Measurements from ENCODE around the gene TSPAN4. TPM values are rescaled to one million over a fixed set of nuclear protein-coding genes. Genes with fewer than 3 reads are reported as not detected.

Gene TSPAN4
- total and polyA plus RNA-seq, 9 of the 15 experiments (the other 6 are each of a cell fraction or from before 2014, with no cell fraction given), result 0.07 to 31.0 (median 15.7) TPM

DNA sequence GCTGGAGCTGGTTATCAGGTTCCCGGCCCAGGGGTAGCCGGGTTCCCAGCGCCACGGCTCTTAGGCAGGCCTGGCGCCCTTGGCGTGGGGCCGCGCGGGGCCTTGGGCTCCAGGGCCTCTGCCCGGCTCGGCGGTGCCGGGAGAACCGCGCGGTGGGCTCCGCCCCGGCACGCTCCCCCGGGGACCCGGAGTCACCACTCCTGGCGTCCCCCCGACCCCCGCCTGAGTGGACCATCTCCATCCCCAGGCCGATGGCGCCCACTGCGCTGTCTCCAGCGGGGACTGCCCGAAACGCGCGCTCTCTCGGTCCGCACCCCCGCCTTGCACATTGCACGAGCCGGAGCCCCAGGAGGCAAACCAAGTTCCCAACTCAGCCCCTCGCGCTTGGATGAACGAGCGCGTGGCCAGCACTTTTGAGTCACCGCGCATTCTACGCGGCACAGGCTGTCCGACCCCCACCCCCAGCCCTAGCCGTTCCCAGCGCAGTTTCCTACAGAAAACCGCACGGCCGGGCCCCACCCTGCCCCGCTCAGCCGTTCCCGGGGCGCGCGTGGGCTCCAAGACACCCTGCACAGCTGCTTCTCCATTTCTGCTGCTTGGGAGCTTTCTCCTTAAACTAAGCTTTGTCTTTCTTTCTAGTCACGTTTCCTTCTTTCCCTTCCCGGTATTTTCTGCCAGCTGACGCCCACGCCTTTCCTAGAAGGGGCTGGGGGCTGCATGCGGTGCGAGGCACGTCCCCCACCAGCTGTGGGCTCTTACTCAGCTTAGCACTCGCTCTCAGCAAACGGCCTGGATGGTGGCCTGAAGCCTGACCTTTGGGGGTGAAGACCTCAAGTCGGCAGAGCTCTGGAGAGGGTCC, 68.6 kb downstream of the TSPAN4 start (continued):
- TF ChIP-seq, protein P1, sequence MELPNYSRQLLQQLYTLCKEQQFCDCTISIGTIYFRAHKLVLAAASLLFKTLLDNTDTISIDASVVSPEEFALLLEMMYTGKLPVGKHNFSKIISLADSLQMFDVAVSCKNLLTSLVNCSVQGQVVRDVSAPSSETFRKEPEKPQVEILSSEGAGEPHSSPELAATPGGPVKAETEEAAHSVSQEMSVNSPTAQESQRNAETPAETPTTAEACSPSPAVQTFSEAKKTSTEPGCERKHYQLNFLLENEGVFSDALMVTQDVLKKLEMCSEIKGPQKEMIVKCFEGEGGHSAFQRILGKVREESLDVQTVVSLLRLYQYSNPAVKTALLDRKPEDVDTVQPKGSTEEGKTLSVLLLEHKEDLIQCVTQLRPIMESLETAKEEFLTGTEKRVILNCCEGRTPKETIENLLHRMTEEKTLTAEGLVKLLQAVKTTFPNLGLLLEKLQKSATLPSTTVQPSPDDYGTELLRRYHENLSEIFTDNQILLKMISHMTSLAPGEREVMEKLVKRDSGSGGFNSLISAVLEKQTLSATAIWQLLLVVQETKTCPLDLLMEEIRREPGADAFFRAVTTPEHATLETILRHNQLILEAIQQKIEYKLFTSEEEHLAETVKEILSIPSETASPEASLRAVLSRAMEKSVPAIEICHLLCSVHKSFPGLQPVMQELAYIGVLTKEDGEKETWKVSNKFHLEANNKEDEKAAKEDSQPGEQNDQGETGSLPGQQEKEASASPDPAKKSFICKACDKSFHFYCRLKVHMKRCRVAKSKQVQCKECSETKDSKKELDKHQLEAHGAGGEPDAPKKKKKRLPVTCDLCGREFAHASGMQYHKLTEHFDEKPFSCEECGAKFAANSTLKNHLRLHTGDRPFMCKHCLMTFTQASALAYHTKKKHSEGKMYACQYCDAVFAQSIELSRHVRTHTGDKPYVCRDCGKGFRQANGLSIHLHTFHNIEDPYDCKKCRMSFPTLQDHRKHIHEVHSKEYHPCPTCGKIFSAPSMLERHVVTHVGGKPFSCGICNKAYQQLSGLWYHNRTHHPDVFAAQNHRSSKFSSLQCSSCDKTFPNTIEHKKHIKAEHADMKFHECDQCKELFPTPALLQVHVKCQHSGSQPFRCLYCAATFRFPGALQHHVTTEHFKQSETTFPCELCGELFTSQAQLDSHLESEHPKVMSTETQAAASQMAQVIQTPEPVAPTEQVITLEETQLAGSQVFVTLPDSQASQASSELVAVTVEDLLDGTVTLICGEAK (IDR thresholded peaks at IDR 0.05), result 0 out of 2 replicates have a peak, but pooled peaks have one; percentile 37
- TF ChIP-seq, protein P1 (CRISPR knock-in tag; IDR thresholded peaks at IDR 0.05), result no peak
- no peak for TF ChIP-seq ARID2 (IDR thresholded peaks at IDR 0.05)
- no peak for TF ChIP-seq ZC3H11A (IDR thresholded peaks at IDR 0.05; ENCODE audit: low read depth, low read length)
- peak; percentile 75 for TF ChIP-seq HNRNPLL (IDR thresholded peaks at IDR 0.05; ENCODE audit: low read depth, low read length, poor library complexity, severe bottlenecking)
- no peak for TF ChIP-seq SLC30A9 (CRISPR knock-in tag; IDR thresholded peaks at IDR 0.05)
- TF ChIP-seq, protein P2, sequence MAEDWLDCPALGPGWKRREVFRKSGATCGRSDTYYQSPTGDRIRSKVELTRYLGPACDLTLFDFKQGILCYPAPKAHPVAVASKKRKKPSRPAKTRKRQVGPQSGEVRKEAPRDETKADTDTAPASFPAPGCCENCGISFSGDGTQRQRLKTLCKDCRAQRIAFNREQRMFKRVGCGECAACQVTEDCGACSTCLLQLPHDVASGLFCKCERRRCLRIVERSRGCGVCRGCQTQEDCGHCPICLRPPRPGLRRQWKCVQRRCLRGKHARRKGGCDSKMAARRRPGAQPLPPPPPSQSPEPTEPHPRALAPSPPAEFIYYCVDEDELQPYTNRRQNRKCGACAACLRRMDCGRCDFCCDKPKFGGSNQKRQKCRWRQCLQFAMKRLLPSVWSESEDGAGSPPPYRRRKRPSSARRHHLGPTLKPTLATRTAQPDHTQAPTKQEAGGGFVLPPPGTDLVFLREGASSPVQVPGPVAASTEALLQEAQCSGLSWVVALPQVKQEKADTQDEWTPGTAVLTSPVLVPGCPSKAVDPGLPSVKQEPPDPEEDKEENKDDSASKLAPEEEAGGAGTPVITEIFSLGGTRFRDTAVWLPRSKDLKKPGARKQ (CRISPR knock-in tag; IDR thresholded peaks at IDR 0.05), result no peak
- TF ChIP-seq TCF7L2 (IDR thresholded peaks at IDR 0.05; ENCODE audit: low read depth, low read length), result 0 out of 2 replicates have a peak, but pooled peaks have one; percentile 51
- no peak for TF ChIP-seq ZNF212 (CRISPR knock-in tag; IDR thresholded peaks at IDR 0.05)
- TF ChIP-seq, protein P3, sequence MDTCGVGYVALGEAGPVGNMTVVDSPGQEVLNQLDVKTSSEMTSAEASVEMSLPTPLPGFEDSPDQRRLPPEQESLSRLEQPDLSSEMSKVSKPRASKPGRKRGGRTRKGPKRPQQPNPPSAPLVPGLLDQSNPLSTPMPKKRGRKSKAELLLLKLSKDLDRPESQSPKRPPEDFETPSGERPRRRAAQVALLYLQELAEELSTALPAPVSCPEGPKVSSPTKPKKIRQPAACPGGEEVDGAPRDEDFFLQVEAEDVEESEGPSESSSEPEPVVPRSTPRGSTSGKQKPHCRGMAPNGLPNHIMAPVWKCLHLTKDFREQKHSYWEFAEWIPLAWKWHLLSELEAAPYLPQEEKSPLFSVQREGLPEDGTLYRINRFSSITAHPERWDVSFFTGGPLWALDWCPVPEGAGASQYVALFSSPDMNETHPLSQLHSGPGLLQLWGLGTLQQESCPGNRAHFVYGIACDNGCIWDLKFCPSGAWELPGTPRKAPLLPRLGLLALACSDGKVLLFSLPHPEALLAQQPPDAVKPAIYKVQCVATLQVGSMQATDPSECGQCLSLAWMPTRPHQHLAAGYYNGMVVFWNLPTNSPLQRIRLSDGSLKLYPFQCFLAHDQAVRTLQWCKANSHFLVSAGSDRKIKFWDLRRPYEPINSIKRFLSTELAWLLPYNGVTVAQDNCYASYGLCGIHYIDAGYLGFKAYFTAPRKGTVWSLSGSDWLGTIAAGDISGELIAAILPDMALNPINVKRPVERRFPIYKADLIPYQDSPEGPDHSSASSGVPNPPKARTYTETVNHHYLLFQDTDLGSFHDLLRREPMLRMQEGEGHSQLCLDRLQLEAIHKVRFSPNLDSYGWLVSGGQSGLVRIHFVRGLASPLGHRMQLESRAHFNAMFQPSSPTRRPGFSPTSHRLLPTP (IDR thresholded peaks at IDR 0.05; ENCODE audit: borderline replicate concordance, extremely low read depth, insufficient read length), result no peak
- TF ChIP-seq ZNF324 (CRISPR knock-in tag; IDR thresholded peaks at IDR 0.05), result no peak
- no peak for TF ChIP-seq KLF13 (tag; IDR thresholded peaks at IDR 0.05; ENCODE audit: borderline replicate concordance, low read depth)
- TF ChIP-seq NCOA1 (IDR thresholded peaks at IDR 0.05; ENCODE audit: low read depth), result no peak
- no peak for TF ChIP-seq ZBED1 (IDR thresholded peaks at IDR 0.05)

All from K562 (cell line).